Upper lobe of right lung (tissue), 1 donor: ENCODE data around the gene PAFAH1B2. TPM values are rescaled to one million over a fixed set of nuclear protein-coding genes. Genes with fewer than 3 reads are reported as not detected.

Experiments used
- ATAC-seq: fragments of 200-7000 bp; cut with Tn5 transposase; one replicate; pipeline ENCODE4 v1.9.1; 2020; ENCODE audit warnings: mild to moderate bottlenecking, moderate library complexity
- DNase-seq: peaks from one replicate; pipeline ENCODE4 v3.0.0-alpha.2; 2020
- H3K27ac ChIP-seq: fragments of 200-600 bp; one replicate; pipeline ENCODE4 v1.8.0; 2022
- H3K27me3 ChIP-seq: fragments of 200-600 bp; one replicate; pipeline ENCODE4 v1.8.0; 2022; ENCODE audit warnings: mild to moderate bottlenecking
- H3K36me3 ChIP-seq: fragments of 200-600 bp; one replicate; pipeline ENCODE4 v1.8.0; 2022
- H3K4me1 ChIP-seq: fragments of 200-600 bp; one replicate; pipeline ENCODE4 v1.8.0; 2022
- H3K4me3 ChIP-seq: fragments of 200-600 bp; one replicate; pipeline ENCODE4 v1.8.0; 2022; ENCODE audit warnings: mild to moderate bottlenecking
- H3K9me3 ChIP-seq: fragments of 200-600 bp; one replicate; pipeline ENCODE4 v1.8.0; 2022
- CTCF ChIP-seq: fragments of 200-600 bp; IDR thresholded peaks from one replicate; pipeline ENCODE4 v1.8.0; 2022; ENCODE audit warnings: antibody characterized with exemption
- intact Hi-C: fragments of 100-400 bp; cut with DNase I; formaldehyde crosslinking; loops from one replicate; pipeline ENCODE4 v1.11.0; 2022
- total RNA-seq: library from RNA; stranded (reverse); fragmentation: NEBNext Ultra II Directional; extraction: Animal tissue kit (Norgen Biotek cat#: 25700); gene quantifications from one replicate; pipeline ENCODE4 v1.2.1, GENCODE V29; 2021
- donor health status: DM: no; HTN: yes; CAD: no; lungs with severe emphysema.

Gene PAFAH1B2
- total RNA-seq, 1 donor from 2014 or later = 86.9 TPM

GRCh38 chr11:117178210-117179034 lies 34.3 kb downstream of the PAFAH1B2 start, which contains the start of gene SIDT2:
Gene SIDT2, plus strand, starts transcription at chr11:117178743. Its CDS starts 521 bp downstream, at chr11:117179264.
- ATAC-seq = peak; percentile 94
- no peak for TF ChIP-seq CTCF
- Histone ChIP-seq H3K4me3 (peak within 1 kb of the TSS; percentile 87), H3K9me3 (no peaks in the 10 kb centered on the region), H3K27ac (peak within 1 kb of the TSS; percentile 88), H3K4me1 (peaks cover 31% of the 10 kb centered on the region), H3K27me3 (no peaks in the 10 kb centered on the region), H3K36me3 (peaks cover 18% of the 10 kb centered on the region)
- intact Hi-C loops = no loop called here
- DNase-seq = peak; percentile 97

- no peak for TF ChIP-seq CTCF
- DNase-seq (peak; percentile 78), ATAC-seq (peak; percentile 44)
- Histone ChIP-seq H3K9me3 (no peaks in the 10 kb centered on the region), H3K27me3 (no peaks in the 10 kb centered on the region), H3K27ac (peak overlapping the region; percentile 88), H3K4me1 (peaks cover 31% of the 10 kb centered on the region), H3K36me3 (peaks cover 26% of the 10 kb centered on the region), H3K4me3 (peak overlapping the region; percentile 87)
- intact Hi-C loops = no loop called here
These were observed 35.2 kb downstream of the PAFAH1B2 start for GRCh38 chr11:117179048-117179999.

GRCh38 chr11:117180020-117180419 lies 35.9 kb downstream of the PAFAH1B2 start:
- intact Hi-C loops = no loop called here
- Histone ChIP-seq H3K27me3 (no peaks in the 10 kb centered on the region), H3K27ac (peak overlapping the region; percentile 88), H3K4me1 (peaks cover 31% of the 10 kb centered on the region), H3K4me3 (peak overlapping the region; percentile 87), H3K9me3 (no peaks in the 10 kb centered on the region), H3K36me3 (peaks cover 26% of the 10 kb centered on the region)
- ATAC-seq = no peak
- no peak for DNase-seq
- TF ChIP-seq CTCF = no peak

GRCh38 chr11:117180661-117181585 lies 36.8 kb downstream of the PAFAH1B2 start:
- ATAC-seq (peak; percentile 76), DNase-seq (peak; percentile 86)
- H3K9me3 ChIP-seq = no peaks in the 10 kb centered on the region
- H3K4me3 ChIP-seq = no peak overlapping the region
- intact Hi-C loops = no loop called here
- H3K36me3 ChIP-seq = peaks cover 26% of the 10 kb centered on the region
- H3K4me1 ChIP-seq = peaks cover 31% of the 10 kb centered on the region
- H3K27me3 ChIP-seq = no peaks in the 10 kb centered on the region
- peak overlapping the region; percentile 3 for H3K27ac ChIP-seq
- peak; percentile 55 for TF ChIP-seq CTCF
